K562 (cell line): ENCODE measurements around the gene PIF1. TPM values are rescaled to one million over a fixed set of nuclear protein-coding genes. Genes with fewer than 3 reads are reported as not detected.

ENCODE experiments used
- CBFA2T3 ChIP-seq: fragments of 450-650 bp; IDR thresholded peaks from 2 replicates; pipeline ENCODE4 v1.6.1; 2017
- E2F8 ChIP-seq: fragments of 450-650 bp; IDR thresholded peaks from 2 replicates; pipeline ENCODE4 v1.7.1; 2018; ENCODE audit warnings: mild to moderate bottlenecking, low read depth; ENCODE audit not compliant: partially characterized antibody
- KDM5B ChIP-seq: fragments of 200-600 bp; sonication (generic); IDR thresholded peaks from 2 replicates; pipeline ENCODE4 v1.6.1; 2012; ENCODE audit warnings: low read depth, mild to moderate bottlenecking, moderate library complexity, low read length, control low read depth, inconsistent platforms; ENCODE audit not compliant: insufficient replicate concordance
- RERE ChIP-seq: sonication (generic); formaldehyde crosslinking; IDR thresholded peaks from 2 replicates; pipeline ENCODE4 v1.8.0; 2023; ENCODE audit warnings: missing genetic modification reagents, mild to moderate bottlenecking, borderline replicate concordance
- SNIP1 ChIP-seq: fragments of 450-650 bp; IDR thresholded peaks from 2 replicates; pipeline ENCODE4 v1.7.1; 2017; ENCODE audit warnings: low read depth, mild to moderate bottlenecking
- WHSC1 ChIP-seq: IDR thresholded peaks from one replicate; pipeline ENCODE4 v1.6.1; 2012; ENCODE audit warnings: low read length, control low read depth, inconsistent platforms
- polyA plus RNA-seq, 8 experiments: library from polyadenylated mRNA; depleted of rRNA in 4 of 8; stranded (reverse) in 5 of 8; unstranded in 3 of 8; fragments of >200 nt; fragmentation: Nextera tagmentation in 2 of 8; fragmentation: Illumina TruSeq in 1 of 8; extraction: Ambion mirVana in 2 of 8; extraction: Trizol in 1 of 8; gene quantifications; 2 replicates each; pipeline versions ENCODE4 v1.2.1 to v1.2.3, GENCODE V29; 2011 to 2014; ENCODE audit warnings: inconsistent platforms in 1 of 8, missing spikeins in 1 of 8
- total RNA-seq, 7 experiments: library from RNA; depleted of rRNA in 6 of 7; stranded (reverse); fragments of >200 nt in 6 of 7; fragmentation: Illumina TruSeq in 2 of 7; extraction: Trizol in 2 of 7; gene quantifications; 2 replicates each; pipeline versions ENCODE4 v1.2.1 to v1.2.3, GENCODE V29; 2011 to 2021; ENCODE audit warnings: low replicate concordance in 1 of 7
- TF ChIP-seq, protein P1 (sequence below): fragments of 450-650 bp; IDR thresholded peaks from 2 replicates; pipeline ENCODE4 v1.6.1; 2016; ENCODE audit warnings: mild to moderate bottlenecking, moderate library complexity

PIF1 gene
- total and polyA plus RNA-seq, 9 of the 15 experiments (the other 6 are each of a cell fraction or from before 2014, with no cell fraction given): 1.1 to 37.9 (median 11.5) TPM

GRCh38 chr15:64842986-64843561 lies 17.6 kb upstream of the PIF1 start (continued):
- TF ChIP-seq RERE (CRISPR knock-in tag): no peak
- TF ChIP-seq E2F8: no peak
- TF ChIP-seq SNIP1: no peak
- TF ChIP-seq KDM5B: peak; percentile 36
- TF ChIP-seq CBFA2T3: peak; percentile 26; the same call in 1 of the 2 replicates
- no peak for TF ChIP-seq WHSC1
- TF ChIP-seq, protein P1, sequence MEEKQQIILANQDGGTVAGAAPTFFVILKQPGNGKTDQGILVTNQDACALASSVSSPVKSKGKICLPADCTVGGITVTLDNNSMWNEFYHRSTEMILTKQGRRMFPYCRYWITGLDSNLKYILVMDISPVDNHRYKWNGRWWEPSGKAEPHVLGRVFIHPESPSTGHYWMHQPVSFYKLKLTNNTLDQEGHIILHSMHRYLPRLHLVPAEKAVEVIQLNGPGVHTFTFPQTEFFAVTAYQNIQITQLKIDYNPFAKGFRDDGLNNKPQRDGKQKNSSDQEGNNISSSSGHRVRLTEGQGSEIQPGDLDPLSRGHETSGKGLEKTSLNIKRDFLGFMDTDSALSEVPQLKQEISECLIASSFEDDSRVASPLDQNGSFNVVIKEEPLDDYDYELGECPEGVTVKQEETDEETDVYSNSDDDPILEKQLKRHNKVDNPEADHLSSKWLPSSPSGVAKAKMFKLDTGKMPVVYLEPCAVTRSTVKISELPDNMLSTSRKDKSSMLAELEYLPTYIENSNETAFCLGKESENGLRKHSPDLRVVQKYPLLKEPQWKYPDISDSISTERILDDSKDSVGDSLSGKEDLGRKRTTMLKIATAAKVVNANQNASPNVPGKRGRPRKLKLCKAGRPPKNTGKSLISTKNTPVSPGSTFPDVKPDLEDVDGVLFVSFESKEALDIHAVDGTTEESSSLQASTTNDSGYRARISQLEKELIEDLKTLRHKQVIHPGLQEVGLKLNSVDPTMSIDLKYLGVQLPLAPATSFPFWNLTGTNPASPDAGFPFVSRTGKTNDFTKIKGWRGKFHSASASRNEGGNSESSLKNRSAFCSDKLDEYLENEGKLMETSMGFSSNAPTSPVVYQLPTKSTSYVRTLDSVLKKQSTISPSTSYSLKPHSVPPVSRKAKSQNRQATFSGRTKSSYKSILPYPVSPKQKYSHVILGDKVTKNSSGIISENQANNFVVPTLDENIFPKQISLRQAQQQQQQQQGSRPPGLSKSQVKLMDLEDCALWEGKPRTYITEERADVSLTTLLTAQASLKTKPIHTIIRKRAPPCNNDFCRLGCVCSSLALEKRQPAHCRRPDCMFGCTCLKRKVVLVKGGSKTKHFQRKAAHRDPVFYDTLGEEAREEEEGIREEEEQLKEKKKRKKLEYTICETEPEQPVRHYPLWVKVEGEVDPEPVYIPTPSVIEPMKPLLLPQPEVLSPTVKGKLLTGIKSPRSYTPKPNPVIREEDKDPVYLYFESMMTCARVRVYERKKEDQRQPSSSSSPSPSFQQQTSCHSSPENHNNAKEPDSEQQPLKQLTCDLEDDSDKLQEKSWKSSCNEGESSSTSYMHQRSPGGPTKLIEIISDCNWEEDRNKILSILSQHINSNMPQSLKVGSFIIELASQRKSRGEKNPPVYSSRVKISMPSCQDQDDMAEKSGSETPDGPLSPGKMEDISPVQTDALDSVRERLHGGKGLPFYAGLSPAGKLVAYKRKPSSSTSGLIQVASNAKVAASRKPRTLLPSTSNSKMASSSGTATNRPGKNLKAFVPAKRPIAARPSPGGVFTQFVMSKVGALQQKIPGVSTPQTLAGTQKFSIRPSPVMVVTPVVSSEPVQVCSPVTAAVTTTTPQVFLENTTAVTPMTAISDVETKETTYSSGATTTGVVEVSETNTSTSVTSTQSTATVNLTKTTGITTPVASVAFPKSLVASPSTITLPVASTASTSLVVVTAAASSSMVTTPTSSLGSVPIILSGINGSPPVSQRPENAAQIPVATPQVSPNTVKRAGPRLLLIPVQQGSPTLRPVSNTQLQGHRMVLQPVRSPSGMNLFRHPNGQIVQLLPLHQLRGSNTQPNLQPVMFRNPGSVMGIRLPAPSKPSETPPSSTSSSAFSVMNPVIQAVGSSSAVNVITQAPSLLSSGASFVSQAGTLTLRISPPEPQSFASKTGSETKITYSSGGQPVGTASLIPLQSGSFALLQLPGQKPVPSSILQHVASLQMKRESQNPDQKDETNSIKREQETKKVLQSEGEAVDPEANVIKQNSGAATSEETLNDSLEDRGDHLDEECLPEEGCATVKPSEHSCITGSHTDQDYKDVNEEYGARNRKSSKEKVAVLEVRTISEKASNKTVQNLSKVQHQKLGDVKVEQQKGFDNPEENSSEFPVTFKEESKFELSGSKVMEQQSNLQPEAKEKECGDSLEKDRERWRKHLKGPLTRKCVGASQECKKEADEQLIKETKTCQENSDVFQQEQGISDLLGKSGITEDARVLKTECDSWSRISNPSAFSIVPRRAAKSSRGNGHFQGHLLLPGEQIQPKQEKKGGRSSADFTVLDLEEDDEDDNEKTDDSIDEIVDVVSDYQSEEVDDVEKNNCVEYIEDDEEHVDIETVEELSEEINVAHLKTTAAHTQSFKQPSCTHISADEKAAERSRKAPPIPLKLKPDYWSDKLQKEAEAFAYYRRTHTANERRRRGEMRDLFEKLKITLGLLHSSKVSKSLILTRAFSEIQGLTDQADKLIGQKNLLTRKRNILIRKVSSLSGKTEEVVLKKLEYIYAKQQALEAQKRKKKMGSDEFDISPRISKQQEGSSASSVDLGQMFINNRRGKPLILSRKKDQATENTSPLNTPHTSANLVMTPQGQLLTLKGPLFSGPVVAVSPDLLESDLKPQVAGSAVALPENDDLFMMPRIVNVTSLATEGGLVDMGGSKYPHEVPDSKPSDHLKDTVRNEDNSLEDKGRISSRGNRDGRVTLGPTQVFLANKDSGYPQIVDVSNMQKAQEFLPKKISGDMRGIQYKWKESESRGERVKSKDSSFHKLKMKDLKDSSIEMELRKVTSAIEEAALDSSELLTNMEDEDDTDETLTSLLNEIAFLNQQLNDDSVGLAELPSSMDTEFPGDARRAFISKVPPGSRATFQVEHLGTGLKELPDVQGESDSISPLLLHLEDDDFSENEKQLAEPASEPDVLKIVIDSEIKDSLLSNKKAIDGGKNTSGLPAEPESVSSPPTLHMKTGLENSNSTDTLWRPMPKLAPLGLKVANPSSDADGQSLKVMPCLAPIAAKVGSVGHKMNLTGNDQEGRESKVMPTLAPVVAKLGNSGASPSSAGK: no peak
